Peyer's patch (tissue), 4 donors: ENCODE results near the gene C6orf58. TPM values are rescaled to one million over a fixed set of nuclear protein-coding genes. Genes with fewer than 3 reads are reported as not detected.

ENCODE experiments used
- DNase-seq, 3 donors: peaks; one replicate each; pipeline ENCODE4 v3.0.0-alpha.2; 2017 to 2019
- H3K27ac ChIP-seq, 4 donors: fragments of 200-600 bp; sonication (generic); one replicate each; pipeline ENCODE4 v1.5.1; 2016 to 2019
- H3K27me3 ChIP-seq, 2 donors: fragments of 200-600 bp; sonication (generic); one replicate each; pipeline ENCODE4 v1.5.1; 2019
- H3K36me3 ChIP-seq, 3 donors: fragments of 200-600 bp; sonication (generic); one replicate each; pipeline ENCODE4 v1.5.1; 2016 to 2019
- H3K4me1 ChIP-seq, 4 donors: fragments of 200-600 bp; sonication (generic); one replicate each; pipeline ENCODE4 v1.5.1; 2016 to 2019
- H3K4me3 ChIP-seq, 4 donors: fragments of 200-600 bp; sonication (generic); 1 replicate in 3 of 4; 2 replicates in 1 of 4; pipeline ENCODE4 v1.5.1; 2016 to 2019; ENCODE audit warnings: mild to moderate bottlenecking in 1 of 4
- H3K9me3 ChIP-seq, 4 donors: fragments of 200-600 bp; sonication (generic); one replicate each; pipeline ENCODE4 v1.5.1; 2016 to 2019; ENCODE audit warnings: mild to moderate bottlenecking in 1 of 4
- CTCF ChIP-seq, 6 experiments: fragments of 450-650 bp in 4 of 6; fragments of 200-600 bp in 2 of 6; sonication (generic) in 1 of 6; IDR thresholded peaks; one replicate each; pipeline ENCODE4 v1.5.1; 2017 to 2019; ENCODE audit warnings: antibody characterized with exemption in 6 of 6, mild to moderate bottlenecking in 3 of 6, moderate library complexity in 1 of 6
- POLR2A ChIP-seq, 2 donors: fragments of 450-650 bp; IDR thresholded peaks; one replicate each; pipeline ENCODE4 v1.5.1; 2017; ENCODE audit warnings: antibody characterized with exemption in 2 of 2, mild to moderate bottlenecking in 2 of 2, moderate library complexity in 2 of 2
- total RNA-seq, 4 donors: library from RNA; depleted of rRNA; stranded (reverse); fragments of >200 nt; gene quantifications; one replicate each; pipeline ENCODE4 v1.1.0, GENCODE V29; 2016

C6orf58 gene
- total RNA-seq, 4 donors from 2014 or later, result not detected

- Histone ChIP-seq H3K4me3 (no peak overlapping the region), H3K4me1 (no peaks in the 10 kb centered on the region), H3K36me3 (no peaks in the 10 kb centered on the region), H3K27me3 (no peaks in the 10 kb centered on the region), H3K27ac (no peak overlapping the region), H3K9me3 (no peaks in the 10 kb centered on the region)
- DNase-seq, result no peak
- TF ChIP-seq CTCF (IDR thresholded peaks at IDR 0.05) (no peak), POLR2A (IDR thresholded peaks at IDR 0.05) (no peak)
Observed at GRCh38 chr6:127582777-127583462, 5.9 kb downstream of the C6orf58 start.

- Histone ChIP-seq H3K36me3 (no peaks in the 10 kb centered on the region), H3K9me3 (no peaks in the 10 kb centered on the region), H3K4me1 (no peaks in the 10 kb centered on the region), H3K27me3 (no peaks in the 10 kb centered on the region), H3K27ac (no peak overlapping the region), H3K4me3 (no peak overlapping the region)
- no peak for DNase-seq
- TF ChIP-seq CTCF (IDR thresholded peaks at IDR 0.05) (no peak), POLR2A (IDR thresholded peaks at IDR 0.05) (no peak)
Observed at GRCh38 chr6:127585123-127585522, 8.1 kb downstream of the C6orf58 start.

GRCh38 chr6:127586372-127586771, 9.4 kb downstream of the C6orf58 start:
- DNase-seq, result no peak
- TF ChIP-seq CTCF (IDR thresholded peaks at IDR 0.05) (no peak), POLR2A (IDR thresholded peaks at IDR 0.05) (no peak)
- H3K9me3 ChIP-seq, result no peaks in the 10 kb centered on the region

GRCh38 chr6:127587875-127588274, 10.9 kb downstream of the C6orf58 start:
- Histone ChIP-seq H3K27me3 (no peaks in the 10 kb centered on the region), H3K9me3 (no peaks in the 10 kb centered on the region), H3K4me1 (no peaks in the 10 kb centered on the region), H3K36me3 (no peaks in the 10 kb centered on the region), H3K4me3 (no peak overlapping the region), H3K27ac (no peak overlapping the region)
- TF ChIP-seq POLR2A (IDR thresholded peaks at IDR 0.05) (no peak), CTCF (IDR thresholded peaks at IDR 0.05) (no peak)
- no peak for DNase-seq

More at GRCh38 chr6:127586372-127586771, 9.4 kb downstream of the C6orf58 start:
- no peaks in the 10 kb centered on the region for H3K27me3 ChIP-seq
- no peak overlapping the region for H3K4me3 ChIP-seq
- no peak overlapping the region for H3K27ac ChIP-seq
- no peaks in the 10 kb centered on the region for H3K36me3 ChIP-seq
- H3K4me1 ChIP-seq, result no peaks in the 10 kb centered on the region

- no peak overlapping the region for H3K27ac ChIP-seq
- H3K4me3 ChIP-seq, result no peak overlapping the region
- no peak for DNase-seq
- H3K4me1 ChIP-seq, result no peaks in the 10 kb centered on the region
- no peaks in the 10 kb centered on the region for H3K36me3 ChIP-seq
- H3K27me3 ChIP-seq, result no peaks in the 10 kb centered on the region
- TF ChIP-seq CTCF (IDR thresholded peaks at IDR 0.05) (no peak), POLR2A (IDR thresholded peaks at IDR 0.05) (no peak)
- H3K9me3 ChIP-seq, result no peaks in the 10 kb centered on the region
Observed at GRCh38 chr6:127589135-127589534, 12.2 kb downstream of the C6orf58 start.
